ENCODE measurements around the gene LRPAP1.

The LRPAP1 gene

DNA sequence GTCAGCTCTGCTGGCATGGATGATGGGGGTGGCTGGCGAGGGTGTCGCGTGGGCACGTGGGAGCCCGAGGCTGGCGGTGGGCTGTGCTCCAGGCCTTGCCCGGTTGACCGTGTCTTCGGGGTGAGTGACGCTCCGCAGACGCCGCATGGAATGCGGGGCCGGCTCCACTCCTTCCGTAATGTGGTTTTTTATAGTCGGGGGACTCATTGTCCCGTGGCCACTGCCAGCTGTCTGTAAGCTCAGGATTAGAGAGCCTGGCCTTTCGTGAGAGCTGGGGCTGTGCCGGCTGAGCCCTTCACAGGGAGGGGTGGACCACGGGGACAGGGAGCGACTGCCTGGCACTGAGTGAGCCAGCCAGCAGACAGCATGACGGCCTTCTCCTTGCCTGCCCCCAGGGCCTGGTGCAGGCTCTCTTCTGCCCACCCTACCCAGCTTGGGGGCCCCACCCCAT, 48.7 kb downstream of the LRPAP1 start:
- DNase-seq: no peak

GRCh38 chr4:3482707-3483106, 49.5 kb downstream of the LRPAP1 start:
- no peak for DNase-seq

DNA sequence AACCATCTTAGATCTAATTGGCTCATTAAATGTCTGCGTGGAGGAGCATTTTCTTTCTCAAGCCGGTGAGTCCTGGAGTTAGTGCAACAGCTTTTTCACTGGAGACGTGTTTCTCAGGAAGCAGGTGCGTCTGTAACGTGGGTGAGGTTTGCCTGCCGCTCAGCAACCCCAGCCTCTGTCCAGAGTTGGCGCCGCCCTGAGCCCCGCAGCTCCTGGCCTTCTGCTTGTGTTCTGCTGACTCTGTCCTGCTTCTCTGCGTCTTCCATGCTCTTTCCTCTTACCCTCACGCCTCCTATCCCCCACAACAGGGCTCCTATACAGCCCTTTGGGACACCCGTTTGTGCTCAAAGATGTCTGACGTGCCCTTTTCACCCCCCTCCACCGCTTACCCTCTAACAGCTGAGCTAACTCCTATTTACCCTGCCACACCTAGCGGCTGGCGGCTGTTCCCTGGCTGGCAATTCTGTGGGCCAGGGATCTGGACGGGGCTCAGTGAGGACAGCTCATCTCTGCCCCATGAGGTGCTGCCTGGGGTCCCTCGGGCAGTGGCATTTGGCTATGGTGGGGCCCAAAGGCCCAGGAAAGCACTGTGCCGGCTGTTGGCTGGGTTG, 50.3 kb downstream of the LRPAP1 start:
- no peak for DNase-seq

DNA sequence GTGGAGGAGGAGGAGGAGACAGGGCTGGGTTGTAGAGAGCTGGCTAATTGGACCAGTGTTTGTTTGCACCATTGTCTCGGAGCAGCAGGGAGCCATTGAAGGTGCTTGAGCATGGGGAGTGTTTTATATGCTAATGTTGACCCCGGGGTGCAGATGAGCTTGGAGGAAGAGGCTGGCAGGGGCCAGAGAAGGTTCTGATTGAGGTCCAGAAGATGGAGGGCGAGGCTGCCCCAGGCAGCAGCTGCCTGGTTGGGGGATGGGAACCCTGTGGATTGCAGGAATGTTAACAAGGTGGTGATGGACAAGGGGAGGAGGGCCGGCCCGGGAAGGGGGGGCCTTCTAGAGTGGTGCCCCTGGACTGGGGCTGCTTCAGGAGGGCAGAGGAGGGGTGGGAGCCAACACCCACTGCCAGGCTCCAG, 51.1 kb downstream of the LRPAP1 start:
- no peak for DNase-seq

DNA sequence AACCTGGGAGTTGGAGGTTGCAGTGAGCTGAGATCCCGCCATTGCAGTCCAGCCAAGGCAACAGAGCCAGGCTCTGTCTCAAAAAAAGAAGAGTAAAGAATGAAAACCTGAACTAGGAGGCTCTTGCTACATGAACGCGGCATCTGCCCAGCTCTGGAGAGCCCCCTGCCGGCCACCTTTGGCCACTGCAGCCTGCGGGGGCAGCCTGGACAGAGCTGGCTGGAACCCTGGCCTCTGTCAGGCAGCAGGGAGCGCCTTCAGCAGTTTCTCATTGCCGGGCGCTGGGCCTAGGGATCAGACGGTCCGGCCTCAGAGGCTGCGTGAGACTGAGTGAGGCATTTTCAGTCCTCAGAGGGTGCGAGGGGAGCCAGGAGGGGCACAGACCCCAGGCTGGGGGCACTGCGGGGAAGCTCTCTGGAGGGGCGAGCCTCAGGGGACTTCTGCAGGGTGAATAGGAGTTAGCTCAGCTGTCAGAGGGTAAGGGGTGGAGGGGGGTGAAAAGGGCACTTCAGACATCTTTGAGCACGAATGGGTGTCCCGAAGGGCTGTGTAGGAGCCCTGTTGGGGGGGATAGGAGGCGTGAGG, 51.6 kb downstream of the LRPAP1 start:
- DNase-seq: peak; percentile 89

DNA sequence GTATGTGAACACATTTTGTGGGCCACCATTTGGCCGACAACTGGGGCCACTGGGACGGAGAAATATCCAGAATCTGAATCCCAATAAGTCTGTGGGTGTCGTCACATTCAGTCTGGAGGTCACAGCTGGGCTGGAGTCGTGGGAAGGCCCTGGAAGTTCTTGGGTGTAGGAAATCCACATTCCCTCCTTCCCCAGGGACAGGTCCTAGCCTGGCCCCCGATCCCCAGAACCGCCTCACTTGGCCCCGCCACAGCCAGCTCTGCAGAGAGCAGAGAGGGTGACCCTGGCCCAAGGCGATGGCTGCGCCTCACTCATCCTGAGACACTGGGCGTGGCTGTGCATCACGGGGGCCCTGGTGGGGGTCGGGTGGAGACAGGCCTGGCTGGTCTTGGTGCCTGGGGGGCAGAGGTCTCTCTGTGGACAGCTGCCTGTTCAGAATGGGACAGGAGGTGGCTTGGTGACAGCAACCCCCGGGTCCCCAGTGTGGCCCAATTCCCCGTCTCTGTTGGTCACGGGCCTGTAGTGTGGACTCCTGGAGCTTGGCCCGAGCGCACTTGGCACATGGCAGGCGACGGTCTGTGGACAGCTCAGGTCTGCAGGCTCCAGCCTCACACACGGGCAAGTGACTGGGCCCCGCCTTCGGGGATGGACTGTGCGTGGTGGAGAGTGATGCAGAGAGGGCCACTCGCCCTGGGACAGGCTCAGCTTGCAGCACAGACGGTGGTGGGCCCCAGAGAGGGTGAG, 52.7 kb downstream of the LRPAP1 start:
- DNase-seq: no peak

DNA sequence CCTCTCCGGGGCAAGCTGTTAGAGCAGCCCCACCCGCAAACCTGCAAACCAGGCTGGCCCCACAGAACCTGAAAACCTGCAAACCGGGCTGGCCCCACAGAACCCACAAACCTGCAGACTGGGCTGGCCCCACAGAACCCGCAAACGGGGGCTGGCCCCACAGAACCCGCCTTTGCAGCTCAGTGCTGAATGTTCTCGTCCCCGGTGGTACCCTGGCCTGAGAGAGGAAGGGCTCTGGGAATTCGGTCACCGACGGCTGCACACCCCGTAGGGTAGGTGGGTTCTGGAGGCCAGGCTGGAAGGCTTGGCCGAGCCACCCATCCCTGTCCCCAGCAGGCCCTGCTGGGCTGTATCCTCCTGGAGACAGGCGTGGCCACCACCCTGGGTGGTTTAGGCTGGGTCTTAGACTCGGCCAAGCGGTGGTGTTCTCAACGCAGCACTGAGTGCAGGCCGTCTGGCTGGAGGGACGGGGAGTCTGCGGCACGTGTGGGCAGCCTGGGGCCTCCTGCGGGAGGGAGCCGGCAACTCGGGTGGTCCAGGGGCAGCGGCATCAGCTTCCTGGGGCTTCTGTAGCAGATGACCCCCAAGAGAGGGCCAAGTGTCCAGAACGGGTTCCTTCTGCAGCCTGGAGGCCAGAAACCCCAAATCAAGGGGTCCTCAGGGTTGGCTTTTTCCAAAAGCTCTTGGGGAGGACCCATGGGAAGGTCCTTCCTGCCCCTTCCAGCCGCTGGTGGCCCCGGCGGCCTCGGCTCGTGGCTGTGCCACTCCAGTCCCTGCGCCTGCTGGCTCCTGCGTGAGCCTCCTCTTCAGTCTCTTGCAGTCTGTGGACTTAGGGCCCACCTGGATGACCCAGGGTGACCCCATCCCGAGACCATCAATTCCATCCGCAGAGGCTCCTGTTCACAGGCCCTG, 53.5 kb downstream of the LRPAP1 start:
- DNase-seq: no peak

- no peak for DNase-seq
Measured at GRCh38 chr4:3477750-3478430, 54.3 kb downstream of the LRPAP1 start.

- no peak for DNase-seq
Measured at GRCh38 chr4:3476936-3477749, 55.1 kb downstream of the LRPAP1 start.

GRCh38 chr4:3476341-3476747, 55.9 kb downstream of the LRPAP1 start:
- no peak for DNase-seq

DNA sequence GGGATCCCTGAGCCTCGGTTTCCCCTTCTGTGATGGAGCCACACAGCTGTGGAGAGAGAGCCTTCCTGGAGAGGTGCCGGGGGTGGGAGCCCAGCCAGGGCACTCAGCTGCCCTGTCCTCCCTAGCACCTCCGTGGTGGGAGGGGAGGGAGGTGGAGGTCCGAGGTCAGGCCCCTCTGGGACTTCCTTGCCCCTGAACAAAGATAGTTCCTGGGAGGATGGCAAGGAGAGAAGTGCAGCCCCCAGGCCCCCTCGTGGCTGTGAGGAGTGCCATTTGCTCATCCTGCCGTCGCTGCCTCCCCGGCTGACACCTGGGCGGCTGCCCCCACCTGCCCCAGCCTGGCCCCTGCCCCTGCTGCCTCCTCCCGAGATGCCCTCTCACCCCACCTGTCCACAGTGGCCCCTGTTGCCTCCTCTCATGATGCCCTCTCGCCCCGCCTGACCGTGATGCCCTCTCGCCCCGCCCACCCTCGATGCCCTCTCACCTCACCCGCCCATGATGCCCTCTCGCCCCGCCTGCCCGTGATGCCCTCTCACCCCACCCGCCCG, 56.4 kb downstream of the LRPAP1 start:
- no peak for DNase-seq

- no peak for DNase-seq
Measured at GRCh38 chr4:3475041-3475712, 57.0 kb downstream of the LRPAP1 start.

- DNase-seq: no peak
Measured at GRCh38 chr4:3473996-3474765, 58.0 kb downstream of the LRPAP1 start.

DNA sequence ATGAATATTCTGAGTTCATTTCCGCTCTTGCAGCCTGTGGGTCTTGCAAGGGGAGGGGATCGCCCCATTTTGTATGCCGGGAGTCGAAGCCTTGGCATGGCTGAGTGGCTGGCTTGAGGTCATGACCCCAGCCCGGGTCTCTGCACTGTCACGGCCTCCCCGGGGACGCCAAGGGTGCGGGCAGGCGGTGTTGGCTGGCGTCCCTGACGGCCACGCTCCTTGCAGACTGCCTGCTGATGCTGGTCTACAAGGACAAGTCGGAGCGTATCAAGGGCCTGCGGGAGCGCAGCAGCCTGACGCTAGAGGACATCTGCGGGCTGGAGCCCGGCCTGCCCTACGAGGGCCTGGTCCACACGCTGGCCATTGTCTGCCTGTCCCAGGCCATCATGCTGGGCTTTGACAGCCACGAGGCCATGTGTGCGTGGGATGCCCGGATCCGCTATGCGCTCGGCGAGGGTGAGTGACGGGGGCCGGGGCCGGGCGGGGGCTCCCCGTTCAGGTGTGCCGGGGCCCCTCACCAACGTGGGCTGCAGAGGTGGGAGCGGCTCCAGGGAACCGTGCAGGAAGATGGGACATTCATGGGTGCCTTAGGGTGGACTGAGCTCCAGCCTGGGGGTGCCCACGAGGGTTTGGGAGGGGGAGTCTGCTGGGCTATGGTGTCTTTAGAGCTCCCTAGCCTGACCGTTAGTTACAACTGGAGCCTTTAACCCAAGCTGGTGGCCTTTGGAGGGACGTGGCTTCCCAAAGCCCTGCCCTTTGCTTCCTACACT, 58.9 kb downstream of the LRPAP1 start:
- no peak for DNase-seq

DNA sequence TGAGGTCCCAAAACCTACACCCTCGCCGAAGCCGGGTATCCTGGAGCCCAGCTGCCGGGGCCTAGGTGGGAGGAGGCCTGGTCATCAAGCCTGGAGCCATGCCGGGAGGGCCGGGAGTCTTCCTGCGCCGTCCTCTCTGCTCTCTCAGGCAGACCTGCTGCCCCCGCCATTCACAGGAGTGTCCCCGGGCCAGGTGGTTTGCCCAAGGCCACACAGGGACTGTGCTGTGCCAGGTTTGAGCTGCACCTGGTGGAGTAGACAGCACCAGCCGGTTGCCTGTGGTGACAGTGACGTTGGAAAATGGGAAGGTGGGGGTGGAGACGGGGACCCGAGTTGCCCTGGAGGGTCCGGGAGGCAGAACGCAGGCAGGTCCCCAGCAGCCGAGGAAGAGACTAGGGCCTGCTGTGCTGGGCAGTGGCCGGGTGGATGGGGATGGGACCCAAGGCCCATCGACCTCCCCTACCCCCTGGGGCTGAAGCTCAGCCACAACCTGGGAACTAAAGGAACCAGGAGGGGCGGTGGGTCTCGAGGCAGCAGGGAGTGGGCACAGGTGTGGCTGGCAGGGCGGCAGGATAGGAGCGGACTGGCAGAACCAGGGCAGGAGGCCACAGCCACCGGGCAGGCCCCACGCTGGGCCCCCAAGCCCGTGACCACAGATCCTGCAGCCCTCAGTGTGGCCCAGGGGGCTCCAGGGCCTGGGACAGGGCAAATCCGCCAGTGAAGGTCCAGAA, 59.6 kb downstream of the LRPAP1 start:
- no peak for DNase-seq

DNA sequence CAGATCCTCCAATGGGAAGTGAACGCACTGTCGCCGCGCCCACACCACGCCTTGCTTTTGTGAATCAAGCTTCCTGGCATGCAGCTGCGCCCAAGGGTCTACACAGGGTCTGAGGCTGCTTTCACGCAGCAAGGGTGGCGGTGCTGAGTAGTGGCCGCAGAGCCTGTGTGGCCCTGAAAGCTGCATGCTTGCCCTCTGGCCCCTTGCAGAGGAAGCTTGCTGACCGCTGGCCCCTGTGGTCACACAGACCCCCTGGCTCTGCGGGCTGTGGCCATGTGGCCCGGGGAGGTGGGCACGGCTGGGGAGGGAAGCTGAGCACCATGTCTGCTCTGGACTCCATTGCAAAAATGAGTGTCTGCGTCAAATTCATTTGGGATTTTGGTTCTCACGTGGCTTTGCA, 60.3 kb downstream of the LRPAP1 start:
- DNase-seq: no peak

- no peak for DNase-seq
Measured at GRCh38 chr4:3471098-3471760, 61.0 kb downstream of the LRPAP1 start.
